ENCODE results near the gene PCP2.

The PCP2 gene

DNA sequence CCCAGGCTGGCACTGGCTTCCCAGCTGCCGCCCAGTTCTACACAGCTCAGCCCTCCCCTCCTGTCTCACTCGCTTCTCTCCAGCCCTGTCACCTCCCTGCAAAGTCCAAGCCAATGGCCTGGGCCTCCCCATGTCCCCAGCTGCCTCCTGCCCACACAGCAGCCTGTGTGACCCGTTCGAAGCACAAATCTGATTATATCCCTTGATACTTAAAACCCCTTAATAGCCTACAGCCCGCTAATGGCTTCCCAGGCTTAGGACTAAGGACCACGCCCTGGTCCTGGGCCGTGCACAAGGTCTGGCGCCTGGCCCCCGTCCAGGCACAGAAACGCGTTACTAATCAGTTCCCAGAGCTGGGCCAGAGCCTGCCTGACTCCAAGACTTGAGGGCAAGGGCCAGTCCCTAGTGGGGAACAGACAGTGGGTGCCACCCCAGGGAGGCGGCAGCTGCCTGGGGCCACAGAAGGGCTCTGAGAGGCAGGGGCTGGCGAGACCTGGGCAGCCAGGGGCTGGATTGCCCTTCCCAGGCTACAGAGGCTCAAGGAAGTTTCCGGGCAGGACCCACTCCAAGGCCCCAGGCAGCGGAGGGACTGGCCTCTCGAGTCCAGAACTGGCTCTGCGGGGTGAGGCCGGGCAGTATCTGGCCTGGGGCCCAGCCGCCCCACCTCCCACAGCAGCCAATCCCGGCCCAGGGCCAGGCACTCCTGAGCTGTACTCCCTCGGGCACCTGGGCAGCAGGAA, 14.6 kb downstream of the PCP2 start:
- no peak for DNase-seq

DNA sequence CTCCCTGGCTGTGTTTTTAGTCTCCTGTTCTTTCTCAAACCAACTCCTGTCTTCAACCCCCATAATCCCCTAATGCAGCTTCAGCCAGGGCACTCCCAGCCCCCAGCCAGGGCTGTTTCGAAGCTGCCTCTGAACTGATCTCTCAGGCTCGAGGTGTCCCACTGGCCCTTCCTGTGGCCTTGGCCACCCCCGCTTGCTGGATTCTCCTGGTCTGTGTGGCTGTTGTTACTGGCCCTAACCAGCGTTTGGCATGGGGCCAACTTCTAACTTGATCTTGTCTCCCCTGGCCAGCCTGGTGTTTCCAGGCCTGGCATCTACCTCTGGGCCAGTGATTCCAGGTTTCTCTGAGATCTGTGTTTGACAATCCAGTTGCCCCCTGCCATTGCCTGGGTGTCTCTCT, 15.2 kb downstream of the PCP2 start:
- DNase-seq, result no peak

DNA sequence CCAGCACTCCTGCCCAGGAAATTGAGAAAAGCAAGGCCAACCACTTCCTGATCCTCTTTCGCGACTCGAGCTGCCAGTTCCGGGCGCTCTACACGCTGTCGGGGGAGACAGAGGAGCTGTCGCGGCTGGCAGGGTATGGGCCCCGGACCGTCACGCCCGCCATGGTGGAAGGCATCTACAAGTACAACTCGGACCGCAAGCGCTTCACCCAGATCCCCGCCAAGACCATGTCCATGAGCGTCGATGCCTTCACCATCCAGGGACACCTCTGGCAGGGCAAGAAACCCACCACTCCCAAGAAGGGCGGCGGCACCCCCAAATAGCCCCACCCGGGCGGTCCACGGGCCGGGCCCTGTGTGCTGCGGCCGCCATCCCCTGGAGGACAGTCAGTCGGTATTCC, 15.8 kb downstream of the PCP2 start:
- no peak for DNase-seq

DNA sequence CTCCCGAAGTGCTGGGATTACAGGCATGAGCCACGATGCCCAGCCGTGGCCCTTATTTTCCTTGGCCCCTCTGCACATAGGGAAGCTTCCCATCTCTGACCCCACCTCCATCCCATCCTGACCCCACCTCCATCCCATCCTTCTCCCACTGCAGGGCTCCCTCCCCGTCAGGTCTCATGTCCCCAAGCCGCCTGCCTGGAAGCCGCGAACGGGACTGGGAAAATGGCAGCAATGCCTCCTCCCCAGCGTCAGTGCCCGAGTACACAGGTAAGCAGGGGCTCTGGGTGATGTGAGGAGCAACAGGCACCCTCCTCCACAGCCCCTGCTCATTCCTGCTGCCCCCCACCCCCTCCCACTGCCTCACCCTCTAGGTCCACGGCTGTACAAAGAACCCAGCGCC, 16.3 kb downstream of the PCP2 start:
- DNase-seq, result no peak

DNA sequence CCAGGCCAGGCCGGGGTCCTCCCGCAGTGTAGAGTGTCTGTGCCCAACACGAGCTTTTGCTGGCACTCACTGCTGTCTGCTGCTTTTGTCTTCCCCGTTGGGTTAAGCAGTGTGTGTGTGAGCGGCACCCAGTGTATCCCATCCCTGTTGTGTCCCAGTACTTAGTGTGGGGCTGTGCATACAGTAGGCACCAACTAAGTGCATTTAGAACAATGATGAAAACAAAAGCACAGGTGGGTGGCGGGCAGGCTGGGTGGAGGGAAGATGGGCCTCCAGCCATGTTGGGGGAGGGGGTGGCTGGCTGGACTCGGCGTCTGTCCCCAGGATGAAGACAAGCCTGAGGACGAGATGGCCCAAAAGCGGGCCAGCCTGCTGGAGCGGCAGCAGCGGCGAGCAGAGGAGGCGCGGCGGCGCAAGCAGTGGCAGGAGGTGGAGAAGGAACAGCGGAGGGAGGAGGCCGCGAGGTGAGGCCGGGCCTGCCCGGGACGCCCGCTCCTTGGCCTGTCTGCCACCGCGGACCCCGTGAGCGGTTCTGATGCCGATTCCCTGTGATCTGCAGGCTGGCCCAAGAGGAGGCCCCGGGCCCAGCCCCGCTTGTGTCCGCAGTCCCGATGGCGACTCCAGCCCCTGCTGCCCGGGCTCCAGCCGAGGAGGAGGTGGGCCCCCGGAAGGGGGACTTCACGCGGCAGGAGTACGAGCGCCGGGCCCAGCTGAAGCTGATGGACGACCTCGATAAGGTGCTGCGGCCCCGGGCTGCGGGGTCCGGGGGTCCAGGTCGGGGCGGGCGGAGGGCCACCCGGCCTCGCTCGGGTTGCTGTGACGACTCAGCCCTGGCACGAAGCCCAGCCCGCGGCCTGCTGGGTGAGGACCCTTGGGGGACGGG, 18.4 kb downstream of the PCP2 start:
- no peak for DNase-seq

DNA sequence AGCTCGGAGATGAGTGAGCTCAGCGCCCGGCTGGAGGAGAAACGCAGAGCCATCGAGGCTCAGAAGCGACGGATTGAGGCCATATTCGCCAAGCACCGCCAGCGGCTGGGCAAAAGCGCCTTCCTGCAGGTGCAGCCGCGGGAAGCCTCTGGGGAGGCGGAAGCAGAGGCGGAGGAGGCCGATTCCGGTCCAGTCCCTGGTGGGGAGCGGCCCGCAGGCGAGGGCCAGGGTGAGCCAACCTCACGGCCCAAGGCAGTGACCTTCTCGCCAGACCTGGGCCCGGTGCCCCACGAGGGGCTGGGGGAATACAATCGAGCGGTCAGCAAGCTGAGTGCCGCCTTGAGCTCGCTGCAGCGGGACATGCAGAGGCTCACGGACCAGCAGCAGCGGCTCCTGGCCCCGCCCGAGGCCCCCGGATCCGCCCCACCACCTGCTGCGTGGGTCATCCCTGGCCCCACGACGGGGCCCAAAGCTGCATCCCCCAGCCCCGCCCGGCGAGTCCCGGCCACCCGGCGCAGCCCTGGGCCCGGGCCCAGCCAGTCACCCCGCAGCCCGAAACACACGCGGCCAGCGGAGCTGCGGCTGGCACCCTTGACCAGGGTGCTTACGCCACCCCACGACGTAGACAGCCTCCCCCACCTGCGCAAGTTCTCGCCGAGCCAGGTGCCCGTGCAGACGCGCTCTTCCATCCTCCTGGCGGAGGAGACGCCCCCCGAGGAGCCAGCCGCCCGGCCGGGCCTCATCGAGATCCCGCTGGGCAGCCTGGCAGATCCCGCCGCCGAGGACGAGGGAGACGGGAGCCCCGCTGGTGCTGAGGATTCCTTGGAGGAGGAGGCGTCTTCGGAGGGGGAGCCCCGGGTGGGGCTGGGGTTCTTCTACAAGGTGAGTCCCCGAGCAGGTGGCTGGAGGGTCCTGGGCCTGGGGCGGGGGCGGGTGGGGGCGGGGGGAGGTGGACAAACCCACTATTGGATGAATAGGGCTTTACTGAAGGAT, 20.9 kb downstream of the PCP2 start:
- no peak for DNase-seq

DNA sequence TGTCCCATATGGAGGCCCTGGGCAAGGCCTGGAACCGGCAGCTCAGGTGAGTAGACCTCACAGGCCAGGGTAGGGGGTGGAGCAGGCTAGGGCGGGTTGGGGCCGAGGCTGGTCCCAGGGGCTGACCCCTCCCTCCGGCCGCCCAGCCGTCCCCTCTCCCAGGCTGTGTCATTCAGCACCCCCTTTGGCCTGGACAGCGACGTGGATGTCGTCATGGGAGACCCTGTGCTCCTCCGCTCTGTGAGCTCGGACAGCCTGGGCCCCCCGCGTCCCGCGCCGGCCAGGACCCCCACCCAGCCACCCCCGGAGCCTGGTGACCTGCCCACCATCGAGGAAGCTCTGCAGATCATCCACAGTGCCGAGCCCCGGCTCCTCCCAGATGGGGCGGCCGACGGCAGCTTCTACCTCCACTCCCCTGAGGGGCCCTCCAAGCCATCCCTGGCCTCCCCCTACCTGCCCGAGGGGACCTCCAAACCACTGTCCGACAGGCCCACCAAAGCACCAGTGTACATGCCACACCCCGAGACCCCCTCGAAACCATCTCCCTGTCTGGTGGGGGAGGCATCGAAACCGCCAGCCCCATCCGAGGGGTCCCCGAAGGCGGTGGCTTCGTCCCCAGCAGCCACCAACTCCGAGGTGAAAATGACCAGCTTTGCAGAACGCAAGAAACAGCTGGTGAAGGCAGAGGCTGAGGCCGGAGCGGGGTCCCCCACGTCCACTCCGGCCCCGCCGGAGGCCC, 21.8 kb downstream of the PCP2 start:
- DNase-seq, result no peak

DNA sequence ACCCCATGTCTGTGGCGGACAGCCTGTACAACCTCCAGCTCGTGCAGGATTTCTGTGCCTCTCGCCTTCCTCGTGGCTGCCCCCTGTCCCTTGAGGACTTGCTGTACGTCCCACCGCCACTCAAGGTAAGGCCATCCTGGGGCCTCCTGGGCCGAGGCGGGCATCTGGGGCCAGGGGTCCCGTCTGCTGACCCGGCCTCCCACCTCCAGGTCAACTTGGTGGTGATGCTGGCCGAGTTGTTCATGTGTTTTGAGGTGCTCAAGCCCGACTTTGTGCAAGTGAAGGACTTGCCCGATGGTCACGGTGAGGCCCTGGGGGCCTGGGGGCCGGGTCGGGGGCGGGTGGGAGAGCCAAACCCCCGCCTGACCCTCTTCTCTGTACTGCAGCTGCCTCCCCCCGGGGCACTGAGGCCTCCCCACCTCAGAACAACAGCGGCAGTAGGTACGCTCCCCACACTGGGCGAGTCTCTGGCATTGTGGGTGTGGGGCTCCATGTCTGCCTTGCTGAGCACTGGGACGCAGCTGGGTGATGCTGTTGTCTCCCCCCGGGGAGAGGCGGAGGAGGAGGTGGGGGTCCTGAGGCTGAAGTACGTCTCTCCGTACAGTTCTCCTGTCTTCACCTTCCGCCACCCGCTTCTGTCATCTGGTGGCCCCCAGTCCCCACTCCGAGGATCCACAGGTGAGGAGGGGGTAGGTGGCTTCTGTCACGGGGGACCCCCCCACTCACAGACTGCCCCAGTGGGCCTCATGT, 22.9 kb downstream of the PCP2 start:
- no peak for DNase-seq

DNA sequence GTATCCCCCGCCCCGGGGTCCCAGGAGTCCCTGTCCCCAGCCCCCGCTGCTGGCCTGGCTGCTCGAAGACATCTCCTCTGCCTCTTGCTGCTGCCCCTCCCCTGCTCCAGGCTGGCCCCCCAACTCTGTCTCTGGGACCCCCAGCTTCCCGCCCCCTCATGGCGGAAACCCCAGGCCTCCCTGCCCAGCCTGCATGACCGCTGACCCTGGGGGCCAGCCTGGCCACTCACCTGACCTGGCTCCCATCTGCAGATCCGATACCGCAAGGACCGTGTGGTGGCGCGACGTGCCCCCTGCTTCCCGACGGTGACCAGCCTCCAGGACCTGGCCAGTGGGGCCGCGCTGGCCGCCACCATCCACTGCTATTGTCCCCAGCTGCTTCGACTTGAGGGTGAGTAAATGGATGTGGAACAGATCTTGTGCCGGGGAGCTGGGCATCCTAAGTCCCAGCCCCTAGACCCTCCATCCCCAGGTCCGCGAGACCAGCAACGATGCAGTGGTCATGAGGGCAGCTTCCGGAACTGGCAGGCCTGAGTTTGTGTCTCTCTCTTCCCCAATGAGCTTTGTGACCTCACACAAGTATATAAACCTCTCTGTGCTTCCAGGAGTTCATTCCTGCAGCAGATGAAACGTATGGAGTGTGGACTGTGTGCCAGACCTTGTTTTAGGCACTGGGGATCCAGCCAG, 25.5 kb downstream of the PCP2 start:
- no peak for DNase-seq

DNA sequence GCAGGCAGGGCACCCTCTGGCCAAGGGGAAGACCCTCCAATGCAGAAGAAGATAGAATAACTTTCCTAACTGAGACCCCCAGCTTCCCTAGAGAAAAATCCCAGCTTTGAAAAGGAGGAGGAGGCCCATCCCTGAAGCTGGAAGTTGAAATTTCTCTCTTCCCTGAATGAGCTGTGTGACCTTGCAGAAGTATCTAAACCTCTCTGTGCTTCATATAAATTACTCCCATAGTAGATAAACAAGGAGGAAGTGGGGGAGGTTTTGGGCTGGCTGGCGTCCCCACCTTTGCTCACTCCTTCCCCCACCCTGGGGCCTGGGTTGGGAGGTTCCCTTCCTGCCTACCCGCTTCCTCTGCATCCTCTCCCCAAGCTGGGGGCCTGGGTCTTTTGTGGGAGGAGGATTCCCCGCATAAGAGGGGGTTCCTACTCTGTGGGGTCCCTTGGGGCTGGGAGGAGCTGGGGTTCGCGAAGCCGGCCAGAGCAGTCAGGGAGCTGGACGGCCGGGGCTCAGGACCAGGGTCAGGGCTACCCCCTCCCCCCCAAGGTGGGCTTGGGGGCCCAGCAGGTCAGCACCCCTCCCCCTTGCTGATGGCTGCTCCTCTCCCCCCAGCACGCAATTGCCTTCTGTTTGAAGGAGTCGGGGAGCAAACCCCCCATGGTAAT, 26.2 kb downstream of the PCP2 start:
- DNase-seq, result no peak

DNA sequence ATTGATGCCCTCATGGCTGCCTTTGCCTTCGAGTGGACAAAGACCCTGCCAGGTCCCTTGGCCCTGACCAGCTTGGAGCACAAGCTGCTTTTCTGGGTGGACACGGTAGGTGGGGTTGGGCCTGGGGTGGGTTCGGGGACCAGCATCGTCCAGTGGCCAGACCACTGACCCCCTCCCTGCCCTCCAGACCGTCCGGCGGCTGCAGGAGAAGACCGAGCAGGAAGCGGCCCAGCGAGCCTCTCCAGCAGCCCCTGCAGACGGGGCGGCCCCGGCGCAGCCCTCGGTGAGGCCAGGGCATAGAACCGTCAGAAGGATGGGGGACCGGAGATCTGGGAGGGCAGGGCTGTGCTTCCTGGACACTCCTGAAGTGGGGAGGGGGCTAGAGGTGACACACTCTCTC, 27.2 kb downstream of the PCP2 start:
- DNase-seq, result no peak

DNA sequence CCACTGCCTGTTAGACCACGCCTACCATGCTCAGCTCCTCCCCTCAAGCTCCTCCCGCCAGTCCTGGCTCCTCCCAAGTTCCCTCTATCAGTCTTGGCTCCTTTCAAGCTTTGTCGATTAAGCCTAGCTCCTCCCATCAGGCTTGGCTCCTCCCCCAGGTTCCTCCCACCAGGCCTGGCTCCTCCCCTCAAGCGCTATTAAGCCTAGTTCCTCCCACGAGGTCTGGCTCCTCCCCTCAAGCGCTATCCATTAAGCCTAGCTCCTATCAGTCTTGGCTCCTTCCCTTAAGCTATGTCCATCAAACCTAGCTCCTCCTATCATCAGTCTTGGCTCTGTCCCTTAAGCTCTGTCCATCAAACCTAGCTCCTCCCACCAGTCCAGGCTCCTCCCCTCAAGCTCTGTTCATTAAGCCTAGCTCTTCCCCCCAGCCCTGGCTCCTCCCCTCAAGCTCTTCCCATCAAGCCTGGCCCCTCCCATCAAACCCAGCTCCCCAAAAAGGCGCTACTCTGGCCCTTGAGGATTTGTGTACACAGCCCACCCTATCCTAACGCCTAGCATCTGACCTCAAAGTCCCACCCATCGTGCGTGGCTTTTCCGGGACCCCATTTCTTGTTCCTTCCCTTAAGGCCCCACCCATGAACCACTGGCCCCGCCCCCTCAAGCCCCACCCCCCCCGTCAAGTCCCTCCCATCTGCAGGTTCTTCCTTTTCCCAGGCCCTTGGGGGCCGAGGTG, 27.9 kb downstream of the PCP2 start:
- DNase-seq, result peak; percentile 8

DNA sequence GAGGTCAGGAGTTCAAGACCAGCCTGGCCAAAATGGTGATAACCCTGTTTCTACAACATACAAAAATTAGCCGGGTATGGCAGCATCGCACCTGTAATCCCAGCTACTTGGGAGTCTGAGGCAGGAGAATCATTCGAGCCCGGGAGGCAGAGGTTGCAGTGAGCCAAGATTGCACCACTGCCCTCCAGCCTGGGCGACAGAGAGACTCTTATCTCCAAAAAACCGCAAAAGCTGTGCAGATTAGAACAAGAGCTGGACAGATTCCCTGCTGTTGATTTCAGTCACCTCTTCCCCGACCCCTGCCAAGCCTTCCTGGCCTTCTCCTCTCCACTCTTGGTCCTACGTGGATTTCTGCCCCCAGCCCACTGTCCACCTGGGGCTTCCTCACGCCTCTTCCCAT, 29.6 kb downstream of the PCP2 start:
- DNase-seq, result no peak

DNA sequence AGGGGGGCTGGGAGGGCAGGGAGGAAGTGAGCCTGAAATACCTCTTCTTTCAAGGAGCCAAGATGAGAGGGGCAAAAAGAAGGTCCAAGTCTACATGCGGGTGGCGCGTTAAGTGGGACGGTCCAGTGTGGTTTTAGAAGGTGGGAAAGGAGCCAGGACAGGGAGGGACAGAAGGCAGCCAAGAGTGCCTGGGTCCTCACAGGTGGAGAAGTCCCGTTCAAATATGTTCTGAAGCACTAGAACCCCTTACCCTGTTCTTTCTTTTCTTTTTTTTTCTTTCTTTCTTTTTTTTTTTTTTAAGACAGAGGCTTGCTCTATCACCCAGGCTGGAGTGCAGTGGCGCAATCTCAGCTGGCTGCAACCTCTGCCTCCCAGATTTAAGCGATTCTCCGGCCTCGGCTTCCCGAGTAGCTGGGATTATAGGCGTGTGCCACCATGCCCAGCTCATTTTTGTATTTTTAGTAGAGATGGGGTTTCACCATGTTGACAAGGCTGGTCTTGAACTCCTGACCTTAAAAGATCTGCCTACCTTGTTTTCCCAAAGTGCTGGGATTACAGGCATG, 30.5 kb downstream of the PCP2 start:
- DNase-seq, result no peak

DNA sequence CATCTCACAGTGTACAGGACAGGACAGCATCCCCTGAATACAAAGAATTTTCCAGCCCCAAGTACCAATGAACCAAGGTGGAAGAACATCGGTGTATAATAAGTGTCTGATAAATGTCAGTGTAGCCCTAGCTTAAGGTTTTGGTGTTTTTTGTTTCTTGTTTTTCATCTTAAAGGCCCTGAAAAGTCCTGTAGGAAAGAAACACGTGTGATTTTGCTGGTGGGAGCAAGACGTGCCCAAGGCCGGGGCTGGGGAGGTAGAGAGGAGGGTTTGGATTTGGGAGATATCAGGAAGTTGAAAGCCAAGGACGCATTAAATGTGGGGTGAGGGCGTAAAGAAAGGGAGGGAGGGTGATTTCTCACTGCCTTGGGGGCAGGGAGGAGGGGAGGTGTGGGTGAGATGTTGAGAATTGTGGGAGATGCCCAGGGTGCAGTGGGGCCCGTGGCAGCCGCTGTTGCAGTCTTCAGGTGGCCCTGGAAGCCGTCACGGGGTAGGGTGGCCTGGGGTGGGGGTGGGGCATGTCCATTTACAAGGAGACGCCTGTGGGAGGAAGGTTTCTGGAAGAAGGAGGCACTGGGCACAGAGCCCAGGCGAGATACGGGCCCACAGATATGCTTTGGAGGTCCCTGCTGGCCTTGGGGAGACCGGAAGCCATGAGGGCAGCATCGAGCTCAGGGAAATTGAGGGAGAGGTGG, 31.1 kb downstream of the PCP2 start:
- DNase-seq, result no peak

DNA sequence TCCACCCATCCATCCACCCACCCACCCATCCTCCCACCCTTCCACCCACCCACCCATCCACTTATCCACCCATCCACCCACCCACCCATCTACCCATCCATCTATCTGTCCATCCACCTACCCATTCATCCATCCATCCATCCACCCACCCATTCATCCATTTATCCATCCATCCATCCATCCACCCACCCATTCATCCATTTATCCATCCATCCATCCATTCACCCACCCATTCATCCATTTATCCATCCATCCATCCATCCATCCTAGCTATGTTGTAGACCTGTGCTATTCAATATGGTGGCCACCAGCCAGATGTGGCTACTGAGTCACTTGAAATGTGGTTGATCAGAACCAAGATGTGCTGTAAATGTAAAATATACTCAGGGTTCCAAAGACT, 32.8 kb downstream of the PCP2 start:
- no peak for DNase-seq

DNA sequence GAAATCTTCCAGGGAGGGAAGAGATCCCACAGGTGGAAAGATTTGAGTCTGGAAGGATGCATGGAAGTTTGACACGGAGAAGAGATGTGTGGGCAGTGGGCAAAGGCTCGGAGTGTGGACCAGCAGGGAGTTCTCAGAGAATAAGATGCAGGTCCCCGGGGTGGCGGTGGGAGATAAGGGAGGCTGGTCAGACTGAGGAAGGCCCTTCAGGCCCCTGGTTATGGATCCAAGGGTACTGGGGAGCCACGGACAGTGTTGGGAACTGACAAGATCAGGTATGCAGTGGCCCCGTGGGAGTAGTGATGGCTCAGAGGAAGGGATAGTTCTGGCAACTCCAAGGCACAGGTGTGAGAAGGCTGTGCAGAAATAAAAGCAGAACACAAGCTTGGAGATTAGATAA, 35.3 kb downstream of the PCP2 start:
- no peak for DNase-seq

DNA sequence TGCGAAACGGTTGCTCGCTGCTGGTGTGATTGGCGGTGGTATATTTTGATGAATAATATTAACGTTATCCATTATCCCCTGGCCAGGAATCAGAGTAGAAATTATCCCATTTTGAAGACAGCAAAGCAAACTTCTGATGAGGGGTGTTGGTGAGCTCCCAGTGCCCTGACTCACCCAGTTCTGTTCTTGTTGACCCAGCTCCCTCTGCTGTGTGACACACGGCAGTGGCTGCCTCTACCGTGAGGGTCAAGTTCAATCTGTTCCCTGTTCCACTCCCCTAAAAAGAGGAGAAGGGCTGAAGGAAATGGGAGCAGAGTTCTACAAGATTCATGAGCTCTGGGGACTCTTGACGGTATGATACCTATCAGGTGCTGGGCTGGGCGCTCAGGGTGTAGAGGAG, 35.8 kb downstream of the PCP2 start:
- no peak for DNase-seq

Measured in SHP77 treated with DMSO at 0.1 percent for 48 hours (cell line).